CD4-positive, alpha-beta T cell treated with Interleukin-4 for 4 hours (primary cell): ENCODE measurements around the gene FIBP.

ENCODE experiments used
- DNase-seq: peaks from one replicate; pipeline ENCODE4 v3.0.0-alpha.2; 2020

The FIBP gene

GRCh38 chr11:65869643-65870306, 18.5 kb downstream of the FIBP start:
- no peak for DNase-seq

- no peak for DNase-seq
Observed at GRCh38 chr11:65868907-65869306, 19.4 kb downstream of the FIBP start.

DNA sequence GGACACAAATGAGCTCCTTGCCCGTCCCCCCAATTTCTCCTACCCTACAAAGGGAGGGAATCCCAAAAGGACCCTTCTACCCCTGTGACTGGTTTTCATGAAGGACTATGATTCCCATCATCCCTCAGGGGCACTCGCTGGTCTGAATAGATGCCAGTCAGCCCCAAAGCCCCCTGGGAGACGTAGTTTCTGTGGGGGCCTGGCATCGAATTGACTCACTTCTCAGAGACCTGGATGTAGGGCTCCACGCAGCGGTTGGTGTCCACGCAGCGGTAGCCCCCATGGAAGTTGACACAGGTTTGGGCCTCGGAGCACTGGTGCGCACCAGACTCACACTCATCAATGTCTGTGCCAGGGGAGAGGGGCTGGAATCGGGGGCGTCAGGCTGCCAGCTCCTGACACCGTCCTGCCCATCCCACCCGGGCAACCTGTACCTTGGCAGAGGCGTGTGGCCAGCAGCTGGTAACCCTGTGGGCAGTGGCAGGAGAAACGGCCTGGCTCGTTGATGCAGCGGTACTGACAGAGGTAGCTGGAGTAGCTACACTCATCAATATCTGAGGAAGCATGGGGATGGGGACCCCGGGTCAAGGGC, 20.1 kb downstream of the FIBP start:
- DNase-seq: peak; percentile 34

DNA sequence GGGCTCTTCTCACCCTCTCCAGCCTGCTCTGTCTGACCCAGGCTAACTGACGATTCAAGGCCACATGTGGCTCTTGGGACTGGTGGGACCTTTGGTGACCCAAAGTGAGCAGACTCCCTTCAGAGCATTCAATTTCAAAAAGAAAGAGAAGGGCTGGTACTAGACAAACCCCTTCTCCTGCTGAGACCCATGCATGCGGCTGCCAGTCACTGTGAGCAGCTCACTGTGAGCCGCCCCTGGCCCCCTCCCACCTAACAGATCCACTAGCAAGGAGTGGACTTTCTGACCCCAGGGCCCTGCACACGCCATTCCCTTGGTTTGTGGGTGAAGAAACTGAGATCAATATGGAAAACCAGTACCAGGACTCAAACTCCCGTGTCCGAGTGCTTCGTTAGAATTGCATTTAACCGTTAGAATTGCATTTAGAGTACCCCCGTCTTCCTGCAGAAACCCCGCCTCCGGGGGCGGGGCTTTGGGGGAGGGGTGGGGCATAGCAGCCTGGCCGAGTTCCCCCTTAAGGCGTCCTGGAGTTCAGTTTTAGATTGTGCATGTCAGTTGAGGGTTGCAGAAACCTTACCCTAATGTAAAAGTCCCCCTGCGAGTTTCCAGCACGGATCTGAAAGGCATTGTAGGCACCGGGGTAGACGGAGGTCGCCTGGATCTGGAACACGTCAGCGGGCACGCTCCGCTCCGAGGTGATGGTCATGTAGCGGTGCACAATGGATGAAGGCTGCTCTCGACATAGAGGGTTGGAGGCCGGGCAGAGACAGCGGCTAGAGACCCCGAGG, 20.8 kb downstream of the FIBP start:
- no peak for DNase-seq

- DNase-seq: no peak
Observed at GRCh38 chr11:65866509-65867283, 21.6 kb downstream of the FIBP start.

GRCh38 chr11:65865550-65866172, 22.6 kb downstream of the FIBP start:
- no peak for DNase-seq

- DNase-seq: no peak
Observed at GRCh38 chr11:65864706-65865471, 23.4 kb downstream of the FIBP start.

DNA sequence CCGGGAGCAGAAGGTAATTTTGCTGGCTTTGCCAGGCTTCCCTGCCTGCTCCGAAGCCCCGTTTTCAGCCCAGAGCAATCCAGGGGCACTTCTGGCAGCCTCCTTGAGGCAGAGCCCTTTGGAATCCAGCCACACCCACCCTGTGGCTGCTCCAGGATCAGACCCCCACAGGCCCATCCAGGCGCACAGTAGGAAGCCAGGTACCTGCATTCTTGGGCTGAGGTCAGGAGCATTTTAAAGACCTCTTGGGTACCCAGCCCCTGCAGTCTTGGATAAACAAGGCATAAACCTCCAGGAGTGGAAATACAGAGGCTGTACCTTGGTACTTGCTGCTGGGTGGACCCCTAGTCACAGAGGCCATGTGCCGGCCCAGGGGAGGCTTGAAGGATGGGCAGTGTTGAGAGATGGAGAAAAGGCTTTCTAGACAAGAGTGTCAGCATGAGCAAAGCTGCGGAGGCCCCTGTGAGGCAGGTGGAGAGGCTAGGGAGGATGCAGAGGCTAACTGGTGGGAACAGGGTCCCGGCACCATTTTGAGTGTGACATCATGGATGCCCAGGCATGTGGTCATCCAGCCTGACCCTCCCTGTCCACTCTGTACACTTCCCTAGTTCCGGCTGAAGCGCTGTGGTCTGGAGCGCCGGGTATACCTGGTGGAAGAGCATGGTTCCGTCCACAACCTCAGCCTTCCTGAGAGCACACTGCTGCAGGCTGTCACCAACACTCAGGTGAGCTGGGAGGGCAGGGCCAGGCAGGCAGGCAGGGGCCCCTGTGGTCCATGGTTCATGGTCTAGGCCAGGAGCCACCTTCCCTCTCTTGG, 24.2 kb downstream of the FIBP start:
- DNase-seq: no peak

DNA sequence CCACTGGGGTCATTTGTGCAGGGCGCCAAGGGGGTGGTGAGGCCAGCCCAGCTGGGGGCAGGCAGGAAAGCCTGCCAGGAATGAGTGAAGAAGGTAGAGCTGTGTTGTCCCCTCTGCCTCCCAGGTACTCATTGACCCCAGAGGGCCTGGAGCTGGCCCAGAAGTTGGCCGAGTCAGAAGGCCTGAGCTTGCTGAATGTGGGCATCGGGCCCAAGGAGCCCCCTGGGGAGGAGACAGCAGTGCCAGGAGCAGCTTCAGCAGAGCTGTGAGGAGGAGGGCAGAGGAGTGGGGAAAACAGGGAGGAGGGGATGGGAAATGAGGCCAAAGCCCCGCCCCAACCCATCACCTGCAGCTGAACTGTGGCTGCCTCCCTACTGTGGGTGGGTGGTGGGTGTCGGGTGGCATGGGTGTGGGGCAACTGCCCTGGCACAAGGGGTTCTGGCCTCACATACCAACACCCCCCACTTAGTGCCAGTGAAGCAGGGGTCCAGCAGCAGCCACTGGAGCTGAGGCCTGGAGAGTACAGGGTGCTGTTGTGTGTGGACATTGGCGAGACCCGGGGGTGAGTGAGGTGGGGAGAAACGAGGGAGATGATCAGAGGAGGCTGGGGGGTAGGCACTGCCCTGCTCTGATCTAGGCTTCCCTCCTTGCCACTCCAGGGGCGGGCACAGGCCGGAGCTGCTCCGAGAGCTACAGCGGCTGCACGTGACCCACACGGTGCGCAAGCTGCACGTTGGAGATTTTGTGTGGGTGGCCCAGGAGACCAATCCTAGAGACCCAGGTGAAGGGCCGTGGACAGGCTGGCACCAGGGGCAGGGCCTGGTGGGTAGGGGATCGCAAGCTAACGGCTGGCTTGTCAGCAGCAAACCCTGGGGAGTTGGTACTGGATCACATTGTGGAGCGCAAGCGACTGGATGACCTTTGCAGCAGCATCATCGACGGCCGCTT, 25.1 kb downstream of the FIBP start:
- DNase-seq: no peak

- DNase-seq: no peak
Observed at GRCh38 chr11:65862191-65862735, 26.0 kb downstream of the FIBP start.

DNA sequence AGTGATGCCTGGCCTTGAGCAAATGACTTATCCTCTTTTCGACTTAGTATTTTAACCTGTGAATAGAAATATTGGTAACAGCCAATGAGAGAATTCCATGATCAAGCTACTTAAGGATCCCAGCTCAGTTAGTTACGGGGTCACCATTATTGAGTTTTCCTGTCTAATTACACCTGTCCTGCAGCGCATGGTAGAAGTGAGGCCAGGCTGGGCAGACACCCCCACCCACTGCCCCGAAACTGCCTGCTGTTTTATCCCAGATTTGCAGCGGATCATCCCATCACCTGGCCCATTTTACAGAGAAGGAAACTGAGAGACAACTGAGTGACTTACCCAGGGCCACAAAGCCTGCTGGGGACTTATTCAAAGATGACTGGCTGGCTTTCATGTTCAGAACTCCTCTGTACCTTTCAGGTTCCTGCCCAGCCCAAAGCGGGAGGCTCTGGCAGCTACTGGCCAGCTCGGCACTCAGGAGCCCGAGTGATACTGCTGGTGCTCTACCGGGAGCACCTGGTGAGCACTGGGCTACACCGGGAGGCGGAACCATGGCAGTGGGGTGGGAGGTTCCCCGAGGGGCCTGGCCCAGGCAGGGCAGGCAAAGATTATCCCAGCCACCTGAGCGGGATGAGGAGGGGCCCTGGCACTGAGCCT, 26.6 kb downstream of the FIBP start:
- DNase-seq: no peak

GRCh38 chr11:65861165-65861505, 27.1 kb downstream of the FIBP start:
- DNase-seq: no peak

DNA sequence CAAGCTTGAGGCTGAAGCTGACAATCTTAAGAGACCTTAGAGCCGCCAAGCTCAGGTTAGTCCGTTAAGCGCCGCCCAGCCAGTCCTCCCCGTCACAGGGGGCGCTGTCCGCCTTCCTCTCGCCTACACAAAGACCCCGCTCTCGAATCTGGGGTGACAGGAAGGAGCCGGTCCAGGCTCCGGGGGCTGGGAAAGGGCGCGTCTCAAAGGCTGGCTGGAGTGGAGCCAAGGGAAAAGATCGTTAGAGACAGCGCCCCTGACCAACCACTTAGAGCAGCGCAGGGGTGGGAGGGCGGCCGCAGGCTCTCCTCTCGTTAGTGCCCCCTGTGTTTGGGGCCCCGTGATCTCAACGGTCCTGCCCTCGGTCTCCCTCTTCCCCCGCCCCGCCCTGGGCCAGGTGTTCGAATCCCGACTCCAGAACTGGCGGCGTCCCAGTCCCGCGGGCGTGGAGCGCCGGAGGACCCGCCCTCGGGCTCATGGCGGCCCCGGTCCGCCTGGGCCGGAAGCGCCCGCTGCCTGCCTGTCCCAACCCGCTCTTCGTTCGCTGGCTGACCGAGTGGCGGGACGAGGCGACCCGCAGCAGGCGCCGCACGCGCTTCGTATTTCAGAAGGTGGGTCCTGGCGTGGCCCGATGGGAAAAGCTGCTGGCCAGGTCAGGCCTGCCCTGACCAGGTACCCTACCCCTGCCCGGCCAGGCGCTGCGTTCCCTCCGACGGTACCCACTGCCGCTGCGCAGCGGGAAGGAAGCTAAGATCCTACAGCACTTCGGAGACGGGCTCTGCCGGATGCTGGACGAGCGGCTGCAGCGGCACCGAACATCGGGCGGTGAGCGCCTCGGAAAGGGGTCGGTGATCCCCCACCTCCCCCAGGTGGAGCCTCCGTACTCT, 27.8 kb downstream of the FIBP start, which contains the start of gene MUS81:
TSS of gene MUS81 (plus strand) at position 156 of the 887 bp plus-strand sequence. CDS start at position 477, 321 bp downstream.
- DNase-seq: peak; percentile 96

DNA sequence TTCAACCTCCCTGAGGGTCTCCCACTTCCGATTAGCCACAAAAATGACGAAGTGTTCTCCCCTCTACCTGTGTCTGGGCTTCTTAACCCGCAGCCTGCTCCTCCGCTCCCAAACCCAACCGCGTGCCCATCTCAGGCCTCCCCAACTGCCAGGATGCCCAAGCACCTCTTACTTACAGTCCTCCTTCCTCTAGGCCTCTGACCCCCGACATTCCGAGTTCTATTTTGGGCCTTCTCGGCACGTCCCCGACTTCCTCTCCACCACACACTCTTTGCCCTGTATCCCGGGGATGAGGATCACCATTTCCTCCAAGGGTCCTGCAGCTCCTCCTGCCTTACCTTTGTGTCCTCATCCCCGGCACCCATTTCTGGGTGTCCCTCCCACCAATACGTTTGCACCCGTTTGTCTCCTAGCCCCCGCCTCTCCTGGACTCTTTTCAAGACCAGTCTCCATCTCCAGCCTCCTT, 28.4 kb downstream of the FIBP start:
- DNase-seq: no peak

- peak; percentile 97 for DNase-seq
Observed at GRCh38 chr11:65859095-65859811, 29.0 kb downstream of the FIBP start.

DNA sequence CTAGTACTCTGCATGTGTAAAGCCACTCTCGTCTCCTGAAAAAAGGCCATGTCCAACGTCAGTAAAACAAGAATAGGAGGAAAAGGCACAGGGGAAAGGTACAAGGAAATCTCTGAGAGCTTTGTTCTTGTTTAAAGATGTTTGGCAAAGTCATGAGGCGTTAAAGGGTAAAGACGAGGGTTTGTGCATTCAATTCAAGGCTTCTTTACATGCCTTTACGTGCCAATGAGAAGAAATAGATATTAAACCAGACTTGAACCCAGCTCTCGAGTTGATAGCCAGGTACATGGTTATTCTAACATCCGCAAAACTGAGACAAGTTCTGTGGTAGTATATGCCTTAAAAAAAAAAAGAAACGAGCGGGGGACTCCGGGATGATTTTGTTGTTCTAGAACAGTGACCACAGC, 29.6 kb downstream of the FIBP start:
- no peak for DNase-seq
